ENCODE measurements around the gene CRISPLD2.

CRISPLD2 gene

GRCh38 chr16:84803146-84803545 lies 16.6 kb upstream of the CRISPLD2 start:
- DNase-seq = no peak

GRCh38 chr16:84804326-84804725 lies 15.5 kb upstream of the CRISPLD2 start:
- DNase-seq = no peak

GRCh38 chr16:84806256-84806889 lies 13.4 kb upstream of the CRISPLD2 start:
- peak; percentile 91 for DNase-seq

- DNase-seq = no peak
These were observed 12.9 kb upstream of the CRISPLD2 start for GRCh38 chr16:84806890-84807258.

- no peak for DNase-seq
These were observed 12.0 kb upstream of the CRISPLD2 start for GRCh38 chr16:84807776-84808175.

GRCh38 chr16:84808826-84809225 lies 11.0 kb upstream of the CRISPLD2 start:
- DNase-seq = no peak

GRCh38 chr16:84810518-84811273 lies 9.1 kb upstream of the CRISPLD2 start:
- peak; percentile 80 for DNase-seq

- DNase-seq = no peak
These were observed 8.3 kb upstream of the CRISPLD2 start for GRCh38 chr16:84811529-84811928.

GRCh38 chr16:84813141-84813934 lies 6.4 kb upstream of the CRISPLD2 start:
- DNase-seq = no peak

- DNase-seq = no peak
These were observed 4.3 kb upstream of the CRISPLD2 start for GRCh38 chr16:84815462-84815861.

- DNase-seq = no peak
These were observed 3.8 kb upstream of the CRISPLD2 start for GRCh38 chr16:84816023-84816422.

GRCh38 chr16:84816485-84816884 lies 3.3 kb upstream of the CRISPLD2 start:
- no peak for DNase-seq

- no peak for DNase-seq
These were observed 2.6 kb upstream of the CRISPLD2 start for GRCh38 chr16:84817206-84817605.

- no peak for DNase-seq
These were observed 2.2 kb upstream of the CRISPLD2 start for GRCh38 chr16:84817613-84818012.

GRCh38 chr16:84818133-84818532 lies 1.7 kb upstream of the CRISPLD2 start:
- DNase-seq = no peak

GRCh38 chr16:84818989-84819643 lies 669 bp upstream of the CRISPLD2 start:
- DNase-seq = no peak

GRCh38 chr16:84820305-84820684 lies 510 bp downstream of the CRISPLD2 start:
- DNase-seq = no peak

GRCh38 chr16:84820771-84821170 lies 986 bp downstream of the CRISPLD2 start:
- DNase-seq = no peak

GRCh38 chr16:84821179-84821578 lies 1.4 kb downstream of the CRISPLD2 start:
- no peak for DNase-seq

GRCh38 chr16:84821728-84822689 lies 2.2 kb downstream of the CRISPLD2 start:
- peak; percentile 59 for DNase-seq

- no peak for DNase-seq
These were observed 3.2 kb downstream of the CRISPLD2 start for GRCh38 chr16:84822990-84823389.

GRCh38 chr16:84823484-84823883 lies 3.7 kb downstream of the CRISPLD2 start:
- DNase-seq = no peak
